H1 (cell line): ENCODE data around the gene ARHGEF11. TPM values are rescaled to one million over a fixed set of nuclear protein-coding genes. Genes with fewer than 3 reads are reported as not detected.

Experiments used
- CTCF ChIA-PET: fragments of 300-600 bp; sonication (Branson Sonifier 250); formaldehyde crosslinking; loops from one replicate; lab custom pipeline; 2021; ENCODE audit not compliant: partially characterized antibody; lab: Charles Lee
- POLR2A ChIA-PET: fragments of 300-600 bp; sonication (Branson Sonifier 250); formaldehyde crosslinking; loops from one replicate; lab custom pipeline; 2021; ENCODE audit warnings: inconsistent platforms; ENCODE audit not compliant: partially characterized antibody; lab: Charles Lee
- DNase-seq, 2 experiments: peaks; one replicate each; pipeline versions ENCODE4 v3.0.0 to v3.0.0-alpha.2; 2010 to 2022; ENCODE audit warnings: low spot score in 2 of 2, low read depth in 1 of 2, mixed read lengths in 1 of 2
- FAIRE-seq: peaks from 2 replicates; lab custom pipeline; 2011; peaks lifted over from hg19 to GRCh38; lab: Jason Lieb, UNC
- H2AFZ ChIP-seq: 2 replicates; pipeline ENCODE4 v1.8.1; 2012; ENCODE audit warnings: low read length, inconsistent platforms
- H2AK5ac ChIP-seq: 2 replicates; pipeline ENCODE4 v1.6.1; 2013; ENCODE audit warnings: low read depth, low read length
- H2BK120ac ChIP-seq: replicated peaks from 2 replicates; pipeline ENCODE3; 2013; ENCODE audit warnings: low read depth, low read length, inconsistent platforms
- H2BK12ac ChIP-seq: 2 replicates; pipeline ENCODE4 v1.6.1; 2013; ENCODE audit warnings: low read depth, low read length
- H2BK15ac ChIP-seq: 2 replicates; pipeline ENCODE4 v1.6.1; 2013; ENCODE audit warnings: low read length
- H2BK20ac ChIP-seq: 2 replicates; pipeline ENCODE4 v1.6.1; 2013; ENCODE audit warnings: low read length
- H2BK5ac ChIP-seq: 2 replicates; pipeline ENCODE4 v1.6.1; 2013; ENCODE audit warnings: low read depth, low read length
- H3K14ac ChIP-seq: 2 replicates; pipeline ENCODE4 v1.6.1; 2013; ENCODE audit warnings: inconsistent platforms; ENCODE audit not compliant: insufficient read length
- H3K18ac ChIP-seq: 2 replicates; pipeline ENCODE4 v1.6.1; 2013; ENCODE audit warnings: low read length; ENCODE audit errors: extremely low read depth
- H3K23ac ChIP-seq: 2 replicates; pipeline ENCODE4 v1.6.1; 2013; ENCODE audit warnings: inconsistent platforms; ENCODE audit not compliant: insufficient read length
- H3K23me2 ChIP-seq: 2 replicates; pipeline ENCODE4 v1.6.1; 2013; ENCODE audit warnings: low read depth, low read length
- H3K27ac ChIP-seq: 2 replicates; pipeline ENCODE4 v1.6.1; 2011; ENCODE audit warnings: low read depth, low read length, inconsistent platforms
- H3K27me3 ChIP-seq, 4 experiments: replicated peaks in 1 of 4; 1 replicate in 1 of 4; 2 replicates in 3 of 4; pipeline versions ENCODE4 v1.6.1 to v1.8.1; 2011 to 2013; ENCODE audit warnings: low read length in 3 of 4, mild to moderate bottlenecking in 3 of 4, inconsistent platforms in 2 of 4, mixed read lengths in 2 of 4, moderate library complexity in 1 of 4; ENCODE audit not compliant: control insufficient read depth in 3 of 4, insufficient read depth in 3 of 4; ENCODE audit errors: extremely low read depth in 1 of 4
- H3K36me3 ChIP-seq, 4 experiments: 2 replicates each; pipeline versions ENCODE4 v1.6.1 to v1.8.1; 2011 to 2013; ENCODE audit warnings: mild to moderate bottlenecking in 4 of 4, low read length in 3 of 4, moderate library complexity in 2 of 4, control low read depth in 1 of 4, inconsistent platforms in 1 of 4; ENCODE audit not compliant: insufficient read depth in 4 of 4, control insufficient read depth in 2 of 4
- H3K4ac ChIP-seq: replicated peaks from 2 replicates; pipeline ENCODE3; 2013; ENCODE audit warnings: low read length, low read depth, mixed read lengths, inconsistent platforms; ENCODE audit not compliant: insufficient read length
- H3K4me1 ChIP-seq, 4 experiments: replicated peaks in 1 of 4; 1 replicate in 1 of 4; 2 replicates in 3 of 4; pipeline versions ENCODE4 v1.6.1 to v1.8.1; 2011 to 2013; ENCODE audit warnings: low read length in 3 of 4, inconsistent platforms in 2 of 4, mixed read lengths in 1 of 4; ENCODE audit not compliant: insufficient read depth in 4 of 4, control insufficient read depth in 3 of 4
- H3K4me2 ChIP-seq, 2 experiments: 2 replicates each; pipeline versions ENCODE4 v1.6.1 to v1.8.1; 2011 to 2013; ENCODE audit warnings: low read depth in 2 of 2, low read length in 2 of 2, control low read depth in 1 of 2, inconsistent platforms in 1 of 2, mild to moderate bottlenecking in 1 of 2; ENCODE audit not compliant: insufficient read depth in 1 of 2
- H3K4me3 ChIP-seq, 4 experiments: fragments of 200-600, 300-600 bp in 1 of 4; sonication (generic), shearing (Covaris generic), sonication (Bioruptor Twin) in 1 of 4; 2 replicates each; pipeline versions ENCODE4 v1.5.1 to v1.8.1; 2011 to 2016; ENCODE audit warnings: low read length in 4 of 4, low read depth in 3 of 4, control low read depth in 2 of 4, inconsistent platforms in 2 of 4, mild to moderate bottlenecking in 2 of 4, mixed read lengths in 1 of 4, moderate library complexity in 1 of 4; ENCODE audit not compliant: insufficient read depth in 2 of 4; ENCODE audit errors: extremely low read depth in 1 of 4
- H3K56ac ChIP-seq: replicated peaks from 2 replicates; pipeline ENCODE3; 2013; ENCODE audit warnings: low read depth, mild to moderate bottlenecking, mixed read lengths, low read length, inconsistent platforms; ENCODE audit not compliant: insufficient read length
- H3K79me1 ChIP-seq: 2 replicates; pipeline ENCODE4 v1.6.1; 2013; ENCODE audit warnings: low read depth, low read length, control low read depth
- H3K79me2 ChIP-seq, 2 experiments: 2 replicates each; pipeline versions ENCODE4 v1.6.1 to v1.8.1; 2012 to 2013; ENCODE audit warnings: low read length in 2 of 2, mild to moderate bottlenecking in 2 of 2, inconsistent platforms in 1 of 2; ENCODE audit not compliant: insufficient read depth in 2 of 2, control insufficient read depth in 1 of 2
- H3K9ac ChIP-seq, 4 experiments: replicated peaks in 1 of 4; 1 replicate in 1 of 4; 2 replicates in 3 of 4; pipeline versions ENCODE4 v1.6.1 to v1.8.1; 2011 to 2013; ENCODE audit warnings: low read depth in 3 of 4, low read length in 3 of 4, control low read depth in 2 of 4, mild to moderate bottlenecking in 2 of 4, moderate library complexity in 2 of 4, inconsistent platforms in 1 of 4; ENCODE audit errors: extremely low read depth in 1 of 4
- H3K9me3 ChIP-seq, 2 experiments: 2 replicates each; pipeline versions ENCODE4 v1.6.1 to v1.8.1; 2012 to 2013; ENCODE audit warnings: mild to moderate bottlenecking in 2 of 2, moderate library complexity in 2 of 2, control low read depth in 1 of 2, inconsistent platforms in 1 of 2, low read depth in 1 of 2, low read length in 1 of 2, mixed read lengths in 1 of 2; ENCODE audit not compliant: insufficient read depth in 2 of 2
- H4K20me1 ChIP-seq, 2 experiments: replicated peaks in 1 of 2; 2 replicates each; pipeline versions ENCODE3 to v1.8.1; 2011 to 2013; ENCODE audit warnings: inconsistent platforms in 2 of 2, low read length in 2 of 2, mild to moderate bottlenecking in 1 of 2; ENCODE audit not compliant: insufficient read depth in 2 of 2, control insufficient read depth in 1 of 2
- H4K5ac ChIP-seq: 2 replicates; pipeline ENCODE4 v1.6.1; 2013; ENCODE audit warnings: low read length, low read depth, mixed read lengths, inconsistent platforms; ENCODE audit not compliant: insufficient read length
- H4K8ac ChIP-seq: 2 replicates; pipeline ENCODE4 v1.8.0; 2013; ENCODE audit warnings: mild to moderate bottlenecking, moderate library complexity, low read length, inconsistent platforms; ENCODE audit not compliant: insufficient read depth; ENCODE audit errors: extremely low read depth
- H4K91ac ChIP-seq: replicated peaks from 2 replicates; pipeline ENCODE3; 2013; ENCODE audit warnings: low read length, mixed read lengths, inconsistent platforms; ENCODE audit not compliant: insufficient read length
- BCL11A ChIP-seq, 2 experiments: IDR thresholded peaks; one replicate each; pipeline ENCODE4 v1.6.1; 2011; ENCODE audit warnings: low read depth in 2 of 2, low read length in 2 of 2, mild to moderate bottlenecking in 2 of 2
- CBX5 ChIP-seq: fragments of 300-800, 300-1000 bp; sonication (generic); IDR thresholded peaks from 2 replicates; pipeline ENCODE4 v1.7.1; 2016; ENCODE audit warnings: antibody characterized with exemption, low read length, low read depth
- CBX8 ChIP-seq: fragments of 300-800, 300-1000 bp; sonication (generic); IDR thresholded peaks from 2 replicates; pipeline ENCODE4 v1.7.1; 2016; ENCODE audit warnings: low read depth, low read length, borderline replicate concordance
- GTF2F1 ChIP-seq: IDR thresholded peaks from 2 replicates; pipeline ENCODE4 v1.6.1; 2012; ENCODE audit warnings: low read depth, low read length, improper control_type of control experiment, borderline replicate concordance
- HDAC6 ChIP-seq: IDR thresholded peaks from one replicate; pipeline ENCODE4 v1.7.1; 2012; ENCODE audit warnings: low read depth, mild to moderate bottlenecking, inconsistent platforms, low read length, moderate library complexity
- JUN ChIP-seq: IDR thresholded peaks from 2 replicates; pipeline ENCODE4 v1.6.1; 2011; ENCODE audit warnings: low read depth, mild to moderate bottlenecking, improper control_type of control experiment, low read length
- RAD21 ChIP-seq, 2 experiments: IDR thresholded peaks in 1 of 2; conservative IDR thresholded peaks in 1 of 2; 2 replicates each; pipeline ENCODE4 v1.6.1; 2011; ENCODE audit warnings: low read depth in 2 of 2, low read length in 2 of 2, improper control_type of control experiment in 1 of 2, inconsistent platforms in 1 of 2, mild to moderate bottlenecking in 1 of 2, moderate library complexity in 1 of 2
- RFX5 ChIP-seq: IDR thresholded peaks from 2 replicates; pipeline ENCODE4 v1.6.1; 2011; ENCODE audit warnings: low read depth, low read length, improper control_type of control experiment, borderline replicate concordance
- SAP30 ChIP-seq: fragments of 300-600 bp; sonication (generic); IDR thresholded peaks from 2 replicates; pipeline ENCODE4 v1.7.1; 2012; ENCODE audit warnings: low read length, moderate library complexity, mild to moderate bottlenecking, inconsistent platforms; ENCODE audit not compliant: insufficient read depth, insufficient replicate concordance
- SP4 ChIP-seq: IDR thresholded peaks from 2 replicates; pipeline ENCODE4 v1.6.1; 2012; ENCODE audit warnings: low read length, inconsistent platforms
- TAF1 ChIP-seq: IDR thresholded peaks from 2 replicates; pipeline ENCODE4 v1.6.1; 2011; ENCODE audit warnings: mild to moderate bottlenecking, low read depth, low read length
- USF2 ChIP-seq: IDR thresholded peaks from 2 replicates; pipeline ENCODE4 v1.6.1; 2011; ENCODE audit warnings: low read length, improper control_type of control experiment
- ZNF274 ChIP-seq: IDR thresholded peaks from 2 replicates; pipeline ENCODE4 v1.7.0; 2012; ENCODE audit warnings: low read length, borderline replicate concordance; ENCODE audit errors: extremely low read depth
- WGBS, 2 experiments: shearing (Covaris generic) in 1 of 2; methylation state at CpG; one replicate each; pipeline versions ENCODE4 v1.1.6 to v1.1.7; 2013 to 2015; ENCODE audit warnings: low lambda C conversion rate in 2 of 2, mixed read lengths in 2 of 2, inconsistent platforms in 1 of 2, low coverage in 1 of 2, missing lambda C conversion rate in 1 of 2; ENCODE audit not compliant: insufficient replicate concordance in 2 of 2, insufficient coverage in 1 of 2, insufficient read length in 1 of 2; ENCODE audit errors: extremely low coverage in 1 of 2, missing lambda C conversion rate in 1 of 2; 5-methylcytosine and 5-hydroxymethylcytosine counted together
- polyA plus RNA-seq, 7 experiments: library from polyadenylated mRNA; depleted of rRNA in 3 of 7; stranded (reverse) in 5 of 7; unstranded in 2 of 7; fragments of >200 nt in 5 of 7; fragments of 200-250 nt in 2 of 7; gene quantifications; 1 replicate in 5 of 7; 2 replicates in 1 of 7; 4 replicates in 1 of 7; pipeline versions ENCODE4 v1.2.1 to v1.2.3, GENCODE V29; 2011 to 2013; ENCODE audit warnings: missing spikeins in 2 of 7, mixed read lengths in 2 of 7
- total RNA-seq: library from RNA; stranded (reverse); fragmentation: NEBNext Ultra II Directional; extraction: Animal tissue kit (Norgen Biotek cat#: 25700); gene quantifications from 2 replicates; pipeline ENCODE4 v1.2.1, GENCODE V29; 2021

ARHGEF11 gene
- total and polyA plus RNA-seq, 2 of the 8 experiments (the other 6 are each of a cell fraction or from before 2014, with no cell fraction given): 19.9 to 33.1 TPM

DNA sequence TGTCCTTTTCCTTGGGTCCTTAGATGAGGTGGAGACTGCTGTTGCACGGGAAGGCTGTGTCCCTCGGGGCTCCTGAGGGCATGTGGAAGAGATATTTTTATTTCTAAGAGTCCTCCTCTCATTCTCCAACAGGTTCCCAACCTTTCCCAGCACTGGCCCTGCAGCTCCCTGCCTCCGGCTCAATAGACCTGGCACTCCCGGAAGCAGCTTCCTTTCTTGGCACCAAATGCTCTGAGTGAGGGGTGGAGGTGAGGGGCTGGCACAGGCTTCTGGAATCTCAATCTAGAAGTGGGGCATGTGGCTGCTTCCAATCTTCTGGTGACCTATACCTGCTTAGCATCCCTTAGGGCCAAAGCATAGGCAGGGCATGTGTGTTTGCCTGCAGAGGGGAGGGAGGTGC, 49.5 kb upstream of the ARHGEF11 start:
- Histone ChIP-seq H3K4me1 (peaks cover 0 to 4% (median 1%) of the 10 kb centered on the region in 4 experiments; a peak in 2 of 7 replicates), H3K14ac (no peak overlapping the region), H2AK5ac (no peak overlapping the region), H4K91ac (no peak overlapping the region), H3K4me3 (no peak overlapping the region), H3K9ac (no peak overlapping the region), H2BK120ac (no peak overlapping the region), H4K8ac (no peak overlapping the region), H4K20me1 (no peaks in the 10 kb centered on the region), H2BK12ac (no peak overlapping the region), H3K27ac (no peak overlapping the region), H3K4ac (no peak overlapping the region), H2BK5ac (no peak overlapping the region), H3K27me3 (no peaks in the 10 kb centered on the region; a peak in 2 of 7 replicates), H3K79me2 (no peaks in the 10 kb centered on the region), H3K79me1 (no peaks in the 10 kb centered on the region), H3K23ac (no peak overlapping the region), H3K9me3 (no peaks in the 10 kb centered on the region), H2BK20ac (no peak overlapping the region), H2AFZ (no peak overlapping the region), H3K56ac (no peak overlapping the region), H3K4me2 (no peak overlapping the region), H4K5ac (no peak overlapping the region), H2BK15ac (no peak overlapping the region), H3K36me3 (no peaks in the 10 kb centered on the region), H3K18ac (no peak overlapping the region), H3K23me2 (0 out of 2 replicates have a peak, but pooled peaks cover 2% of the 10 kb centered on the region)
- DNase-seq (no peak), FAIRE-seq (no peak)
- 56% methylated on average over 4 of the region's 4 CpGs; no CpG with 5 or more reads in 1 of the 2 experiments for WGBS, 2 experiments
- CTCF ChIA-PET: interaction anchor here (0.7 to 4.2 kb wide), 7 partner anchors 10 to 61 kb away, joined by 3 to 23 read pairs (median 6); no protein-coding TSS in a partner anchor
- POLR2A ChIA-PET: no interaction called here
- TF ChIP-seq SP4 (no peak), GTF2F1 (no peak), CBX8 (no peak), USF2 (no peak), SAP30 (no peak), RFX5 (no peak), ZNF274 (no peak), RAD21 (IDR thresholded peaks at IDR 0.05 in 1 of 2, conservative IDR thresholded peaks at IDR 0.05 in 1 of 2; ENCODE audit: low read depth in 2 of 2, low read length in 2 of 2) (no peak), BCL11A (IDR thresholded peaks at IDR 0.05; ENCODE audit: low read depth in 2 of 2, low read length in 2 of 2) (no peak), HDAC6 (no peak), TAF1 (no peak), CBX5 (no peak), JUN (no peak)
